Testis (tissue), 2 donors: ENCODE results near the gene ERP27.

Source experiments
- POLR2A ChIP-seq: fragments of 450-650 bp; IDR thresholded peaks from one replicate; pipeline ENCODE4 v1.6.1; 2017; ENCODE audit warnings: antibody characterized with exemption, mild to moderate bottlenecking, moderate library complexity
- TF ChIP-seq, protein P1 (sequence below), 3 experiments: fragments of 450-650 bp in 2 of 3; fragments of 200-600 bp in 1 of 3; sonication (generic) in 1 of 3; IDR thresholded peaks; one replicate each; pipeline ENCODE4 v1.5.1; 2016 to 2019; ENCODE audit warnings: antibody characterized with exemption in 3 of 3, mild to moderate bottlenecking in 2 of 3, moderate library complexity in 1 of 3

DNA sequence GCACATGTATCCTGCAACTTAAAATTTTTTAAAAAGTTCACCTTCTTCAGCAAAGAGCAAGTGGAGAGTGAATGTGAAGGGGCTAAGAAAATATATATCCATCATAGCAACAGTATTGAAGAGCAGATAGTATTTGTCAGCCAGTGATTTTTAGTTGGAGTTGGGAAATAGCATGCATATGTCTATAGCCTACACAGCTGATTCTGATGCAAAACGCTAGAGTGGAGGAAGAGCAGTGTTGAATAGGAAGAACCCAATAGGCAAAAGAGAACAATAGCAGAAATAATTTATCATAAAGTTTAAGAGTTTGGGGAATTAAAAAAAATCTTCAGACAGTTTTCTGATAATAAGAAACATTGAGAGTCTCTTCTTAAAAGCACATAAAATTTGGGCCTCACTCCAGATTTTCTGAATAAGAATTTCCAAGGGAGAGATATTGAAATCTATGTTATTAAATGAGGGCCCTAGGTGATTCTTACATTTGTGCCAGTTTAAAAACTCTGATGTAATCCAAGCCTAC is 46.5 kb upstream of the ERP27 start:
- TF ChIP-seq, protein P1, sequence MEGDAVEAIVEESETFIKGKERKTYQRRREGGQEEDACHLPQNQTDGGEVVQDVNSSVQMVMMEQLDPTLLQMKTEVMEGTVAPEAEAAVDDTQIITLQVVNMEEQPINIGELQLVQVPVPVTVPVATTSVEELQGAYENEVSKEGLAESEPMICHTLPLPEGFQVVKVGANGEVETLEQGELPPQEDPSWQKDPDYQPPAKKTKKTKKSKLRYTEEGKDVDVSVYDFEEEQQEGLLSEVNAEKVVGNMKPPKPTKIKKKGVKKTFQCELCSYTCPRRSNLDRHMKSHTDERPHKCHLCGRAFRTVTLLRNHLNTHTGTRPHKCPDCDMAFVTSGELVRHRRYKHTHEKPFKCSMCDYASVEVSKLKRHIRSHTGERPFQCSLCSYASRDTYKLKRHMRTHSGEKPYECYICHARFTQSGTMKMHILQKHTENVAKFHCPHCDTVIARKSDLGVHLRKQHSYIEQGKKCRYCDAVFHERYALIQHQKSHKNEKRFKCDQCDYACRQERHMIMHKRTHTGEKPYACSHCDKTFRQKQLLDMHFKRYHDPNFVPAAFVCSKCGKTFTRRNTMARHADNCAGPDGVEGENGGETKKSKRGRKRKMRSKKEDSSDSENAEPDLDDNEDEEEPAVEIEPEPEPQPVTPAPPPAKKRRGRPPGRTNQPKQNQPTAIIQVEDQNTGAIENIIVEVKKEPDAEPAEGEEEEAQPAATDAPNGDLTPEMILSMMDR (IDR thresholded peaks at IDR 0.05) = no peak
- TF ChIP-seq POLR2A = no peak
